ENCODE data around the gene ATOH8.

Gene ATOH8

GRCh38 chr2:85780316-85781012, 26.7 kb downstream of the ATOH8 start:
- H3K27ac ChIP-seq: no peak overlapping the region
- no peak for DNase-seq (ENCODE audit: low read depth, low spot score)

DNA sequence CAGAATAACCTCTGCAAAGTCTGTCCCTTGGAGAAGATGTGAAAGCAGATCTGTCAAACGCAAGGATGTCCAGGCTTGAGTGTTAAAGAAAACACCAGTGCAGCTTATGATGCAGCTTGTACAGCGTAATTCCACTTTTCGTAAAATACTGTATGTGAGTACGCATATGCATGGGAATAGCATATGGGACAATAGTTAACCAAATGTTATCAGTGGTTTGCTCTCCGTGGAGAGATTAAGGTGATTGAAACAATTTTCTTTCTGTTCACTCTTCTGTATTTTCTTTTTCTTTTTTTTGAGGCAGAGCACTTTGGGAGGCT, 27.2 kb downstream of the ATOH8 start:
- no peak overlapping the region for H3K27ac ChIP-seq
- DNase-seq (ENCODE audit: low read depth, low spot score): no peak

DNA sequence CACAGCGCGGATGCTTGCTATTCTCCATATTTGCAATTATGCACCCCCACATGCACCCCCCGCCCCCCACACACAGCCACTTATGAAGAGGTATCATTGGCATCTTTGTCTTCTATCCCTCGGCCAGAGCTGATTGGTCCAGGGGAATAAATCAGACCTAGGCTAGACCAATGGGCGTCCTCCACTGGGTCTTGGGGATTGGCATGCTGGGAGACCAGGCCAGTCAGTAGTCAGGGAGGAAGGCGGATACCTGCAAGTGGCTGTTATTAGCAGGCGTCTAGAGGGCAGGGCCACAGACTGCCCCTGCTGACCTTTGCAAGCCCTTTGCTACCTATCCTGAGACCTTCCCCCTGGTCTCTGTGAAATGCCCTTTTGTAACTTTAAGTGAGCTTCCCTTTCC, 30.0 kb downstream of the ATOH8 start:
- DNase-seq (ENCODE audit: low read depth, low spot score): no peak
- H3K27ac ChIP-seq: no peak overlapping the region

- no peak for DNase-seq (ENCODE audit: low read depth, low spot score)
- no peak overlapping the region for H3K27ac ChIP-seq
These were observed 30.7 kb downstream of the ATOH8 start for GRCh38 chr2:85784474-85784986.

GRCh38 chr2:85785027-85785822, 31.4 kb downstream of the ATOH8 start:
- DNase-seq (ENCODE audit: low read depth, low spot score): no peak
- H3K27ac ChIP-seq: no peak overlapping the region

- no peak overlapping the region for H3K27ac ChIP-seq
- no peak for DNase-seq (ENCODE audit: low read depth, low spot score)
These were observed 32.1 kb downstream of the ATOH8 start for GRCh38 chr2:85785871-85786270.

DNA sequence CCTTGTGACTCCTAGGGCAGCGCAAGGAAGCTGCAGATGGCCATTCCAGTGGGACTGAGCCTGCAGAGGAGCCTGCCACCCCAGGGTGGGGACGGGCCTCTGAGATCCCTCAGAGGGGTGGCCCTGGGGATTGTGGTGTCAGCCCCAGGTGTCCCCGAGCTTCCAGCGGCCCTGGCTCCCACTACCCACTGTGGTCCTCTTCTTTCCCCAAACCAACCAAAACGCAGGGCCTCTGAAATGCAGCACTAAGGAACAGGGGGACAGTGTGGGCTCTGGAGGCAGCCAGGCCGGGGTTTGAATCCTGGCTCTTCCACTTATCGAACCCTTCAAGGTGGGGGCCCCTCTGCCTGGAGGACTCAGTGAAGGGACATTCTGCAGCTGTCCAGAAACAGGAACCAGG, 32.7 kb downstream of the ATOH8 start:
- DNase-seq (ENCODE audit: low read depth, low spot score): no peak
- H3K27ac ChIP-seq: no peak overlapping the region

- no peak for DNase-seq (ENCODE audit: low read depth, low spot score)
These were observed 33.1 kb downstream of the ATOH8 start for GRCh38 chr2:85786865-85787264.

GRCh38 chr2:85787282-85787980, 33.6 kb downstream of the ATOH8 start:
- H3K27ac ChIP-seq: no peak overlapping the region
- no peak for DNase-seq (ENCODE audit: low read depth, low spot score)

More at GRCh38 chr2:85786865-85787264, 33.1 kb downstream of the ATOH8 start:
- no peak overlapping the region for H3K27ac ChIP-seq

DNA sequence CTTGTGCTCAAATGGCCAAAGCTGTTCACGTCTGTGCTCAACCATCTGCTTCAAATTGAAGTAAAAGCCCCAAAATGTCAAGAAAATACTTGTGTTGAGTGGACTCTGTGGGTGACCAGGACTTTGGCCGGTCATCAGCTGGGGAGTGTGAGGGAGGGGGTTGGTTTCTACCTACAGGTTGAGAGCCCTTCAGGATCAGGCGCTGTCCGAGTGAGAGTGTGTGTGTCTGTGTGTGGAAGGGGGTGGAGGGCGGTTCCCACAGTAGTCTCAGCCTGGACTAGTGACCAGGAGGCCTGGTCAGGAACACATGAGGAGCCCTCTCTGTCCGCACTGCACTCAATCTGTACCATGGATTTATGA, 34.2 kb downstream of the ATOH8 start:
- no peak for DNase-seq (ENCODE audit: low read depth, low spot score)
- H3K27ac ChIP-seq: no peak overlapping the region

DNA sequence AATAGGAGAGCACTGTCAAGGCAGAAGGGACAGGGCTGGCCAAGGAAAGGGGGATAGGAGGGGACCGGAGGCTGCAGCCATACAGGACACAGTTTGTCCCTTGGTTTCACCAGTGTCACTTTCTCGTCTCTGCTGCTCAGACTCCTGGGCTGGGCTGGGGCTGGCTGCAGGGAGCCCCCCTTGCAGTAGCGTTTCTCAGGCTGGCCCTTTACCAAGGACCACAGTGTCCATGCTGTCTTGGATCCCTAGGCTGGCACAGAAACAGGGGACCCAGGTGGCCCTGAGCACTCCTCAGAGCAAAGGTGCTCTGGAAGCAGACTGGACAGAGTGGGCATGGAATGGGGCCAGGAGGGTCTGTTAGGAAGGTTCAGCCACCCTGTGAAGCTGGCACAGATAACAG, 34.8 kb downstream of the ATOH8 start:
- no peak for DNase-seq (ENCODE audit: low read depth, low spot score)
- H3K27ac ChIP-seq: no peak overlapping the region

- DNase-seq (ENCODE audit: low read depth, low spot score): no peak
- H3K27ac ChIP-seq: no peak overlapping the region
These were observed 35.5 kb downstream of the ATOH8 start for GRCh38 chr2:85789271-85789670.

GRCh38 chr2:85790032-85790431, 36.2 kb downstream of the ATOH8 start:
- no peak overlapping the region for H3K27ac ChIP-seq
- no peak for DNase-seq (ENCODE audit: low read depth, low spot score)

GRCh38 chr2:85790499-85791188, 36.9 kb downstream of the ATOH8 start:
- no peak overlapping the region for H3K27ac ChIP-seq
- no peak for DNase-seq (ENCODE audit: low read depth, low spot score)

- DNase-seq (ENCODE audit: low read depth, low spot score): no peak
- H3K27ac ChIP-seq: no peak overlapping the region
These were observed 38.1 kb downstream of the ATOH8 start for GRCh38 chr2:85791704-85792565.

DNA sequence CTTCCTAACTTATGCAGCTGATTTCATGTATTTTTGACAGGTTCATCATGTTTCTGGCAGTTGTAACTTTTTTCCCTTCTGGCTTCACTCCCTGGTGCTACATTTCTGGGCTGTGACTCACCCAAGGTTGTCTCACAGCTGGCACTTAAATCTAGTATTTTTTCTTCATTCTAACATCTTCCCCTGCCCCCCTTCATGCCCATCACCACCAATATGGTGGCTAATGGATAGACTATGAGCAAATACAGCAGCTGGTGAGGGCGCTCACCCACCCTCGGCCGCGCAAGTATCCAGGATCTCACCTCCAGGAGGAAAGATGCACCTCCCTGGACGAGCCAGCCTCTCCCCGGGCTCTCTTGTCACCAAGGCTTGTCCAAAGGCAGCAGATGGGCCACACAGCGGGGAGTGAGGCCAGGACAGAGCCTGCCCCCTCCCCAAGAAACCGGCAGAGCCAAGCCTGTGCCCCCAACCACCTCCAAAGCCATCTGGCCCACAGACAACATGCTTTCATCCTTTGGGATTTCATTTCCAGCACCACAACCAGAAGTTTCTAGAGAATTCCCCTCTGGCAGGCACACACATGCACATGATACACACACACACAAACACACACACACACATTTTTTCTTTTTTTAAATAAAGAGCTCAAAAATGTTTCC, 39.1 kb downstream of the ATOH8 start:
- no peak for DNase-seq (ENCODE audit: low read depth, low spot score)
- no peak overlapping the region for H3K27ac ChIP-seq

DNA sequence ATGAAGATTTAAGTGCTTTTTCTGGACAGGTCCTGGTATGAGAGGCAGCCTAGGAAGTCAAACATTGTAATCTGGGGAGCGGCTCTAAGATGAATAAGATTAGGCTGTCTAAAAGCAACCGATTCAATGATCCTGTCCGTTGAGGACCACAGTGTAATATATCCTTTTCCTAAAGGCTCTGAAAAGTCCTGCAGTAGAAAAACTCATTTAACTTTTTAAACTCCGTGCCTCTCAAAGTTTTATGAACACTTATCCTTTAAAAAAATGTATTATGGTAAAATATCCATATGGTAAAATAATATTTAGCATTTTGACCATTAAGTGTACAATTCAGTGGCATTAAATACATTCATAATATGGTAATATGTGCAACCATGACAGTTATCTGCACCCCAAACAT, 39.8 kb downstream of the ATOH8 start:
- no peak overlapping the region for H3K27ac ChIP-seq
- DNase-seq (ENCODE audit: low read depth, low spot score): no peak

DNA sequence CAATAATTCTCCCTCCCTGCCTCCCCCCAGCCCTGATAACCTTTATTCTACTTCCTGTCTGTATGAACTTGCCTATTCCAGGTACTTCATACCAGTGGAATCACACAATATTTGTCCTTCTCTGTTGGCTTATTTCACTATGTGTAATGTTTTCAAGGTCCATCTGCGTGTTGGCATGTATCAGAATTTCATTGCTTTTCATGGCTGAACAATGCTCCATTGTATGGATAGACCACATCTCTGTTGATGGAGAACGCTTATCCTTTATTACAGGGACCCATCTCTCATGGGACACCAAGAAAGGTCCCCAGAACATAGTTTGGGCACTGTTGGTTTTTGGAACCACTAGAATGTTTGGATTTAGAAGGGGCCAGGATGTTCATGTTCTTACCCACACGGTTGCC, 40.2 kb downstream of the ATOH8 start:
- no peak for DNase-seq (ENCODE audit: low read depth, low spot score)
- H3K27ac ChIP-seq: no peak overlapping the region

- no peak overlapping the region for H3K27ac ChIP-seq
- DNase-seq (ENCODE audit: low read depth, low spot score): no peak
These were observed 40.8 kb downstream of the ATOH8 start for GRCh38 chr2:85794491-85795121.

Measured in epithelial cell of prostate (primary cell).